ENCODE measurements around the gene CDH13. TPM values are rescaled to one million over a fixed set of nuclear protein-coding genes. Genes with fewer than 3 reads are reported as not detected.

The CDH13 gene
- polyA plus RNA-seq, 2 of the 4 experiments (the other 2 are of a cell fraction), result not detected

DNA sequence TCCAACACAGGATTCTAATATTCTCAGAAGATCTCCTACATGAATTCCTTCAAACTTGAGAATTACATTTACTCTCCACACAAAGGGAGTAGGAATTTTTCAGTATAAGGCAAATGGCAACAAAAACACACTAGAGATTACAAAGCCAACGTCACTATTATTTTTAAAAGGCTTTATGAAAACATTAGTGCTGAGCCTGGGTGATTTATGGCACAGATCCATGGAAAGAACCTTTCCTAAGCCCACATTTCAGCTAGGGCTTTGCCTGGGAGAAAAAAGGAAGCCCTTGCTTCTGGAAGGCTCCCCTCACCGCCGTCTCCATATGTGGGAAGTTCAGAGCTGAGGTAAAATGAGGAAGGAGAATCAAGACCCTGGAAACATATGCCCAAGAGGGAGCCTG is 681.6 kb downstream of the CDH13 start:
- FAIRE-seq (no peak), ATAC-seq (no peak), DNase-seq (ENCODE audit: low read depth in 1 of 2, low spot score in 1 of 2) (no peak)
- POLR2A ChIA-PET, result no interaction called here
- H3K4me3 ChIP-seq, result no peak overlapping the region
- no peak overlapping the region for H3K4me2 ChIP-seq
- WGBS (ENCODE audit: missing lambda C conversion rate), result 0% methylated on average over 3 of the region's 3 CpGs
- H3K27ac ChIP-seq, result no peak overlapping the region
- TF ChIP-seq MAFK (IDR thresholded peaks at IDR 0.05; ENCODE audit: partially characterized antibody), result no peak
- TF ChIP-seq, protein P1, sequence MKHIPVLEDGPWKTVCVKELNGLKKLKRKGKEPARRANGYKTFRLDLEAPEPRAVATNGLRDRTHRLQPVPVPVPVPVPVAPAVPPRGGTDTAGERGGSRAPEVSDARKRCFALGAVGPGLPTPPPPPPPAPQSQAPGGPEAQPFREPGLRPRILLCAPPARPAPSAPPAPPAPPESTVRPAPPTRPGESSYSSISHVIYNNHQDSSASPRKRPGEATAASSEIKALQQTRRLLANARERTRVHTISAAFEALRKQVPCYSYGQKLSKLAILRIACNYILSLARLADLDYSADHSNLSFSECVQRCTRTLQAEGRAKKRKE (CRISPR knock-in tag; IDR thresholded peaks at IDR 0.05; ENCODE audit: low read depth), result no peak
- TF ChIP-seq, protein P2, sequence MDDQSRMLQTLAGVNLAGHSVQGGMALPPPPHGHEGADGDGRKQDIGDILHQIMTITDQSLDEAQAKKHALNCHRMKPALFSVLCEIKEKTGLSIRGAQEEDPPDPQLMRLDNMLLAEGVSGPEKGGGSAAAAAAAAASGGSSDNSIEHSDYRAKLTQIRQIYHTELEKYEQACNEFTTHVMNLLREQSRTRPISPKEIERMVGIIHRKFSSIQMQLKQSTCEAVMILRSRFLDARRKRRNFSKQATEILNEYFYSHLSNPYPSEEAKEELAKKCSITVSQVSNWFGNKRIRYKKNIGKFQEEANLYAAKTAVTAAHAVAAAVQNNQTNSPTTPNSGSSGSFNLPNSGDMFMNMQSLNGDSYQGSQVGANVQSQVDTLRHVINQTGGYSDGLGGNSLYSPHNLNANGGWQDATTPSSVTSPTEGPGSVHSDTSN (IDR thresholded peaks at IDR 0.05), result no peak
- TF ChIP-seq NPAS2 (CRISPR knock-in tag; IDR thresholded peaks at IDR 0.05; ENCODE audit: borderline replicate concordance), result no peak
- no peak for TF ChIP-seq POLR2AphosphoS2 (conservative IDR thresholded peaks at IDR 0.05; ENCODE audit: low read length)
- no peak for TF ChIP-seq RFX5 (IDR thresholded peaks at IDR 0.05)
- TF ChIP-seq MAZ (IDR thresholded peaks at IDR 0.05; ENCODE audit: borderline replicate concordance, low read depth, low read length), result no peak
- TF ChIP-seq, protein P3, sequence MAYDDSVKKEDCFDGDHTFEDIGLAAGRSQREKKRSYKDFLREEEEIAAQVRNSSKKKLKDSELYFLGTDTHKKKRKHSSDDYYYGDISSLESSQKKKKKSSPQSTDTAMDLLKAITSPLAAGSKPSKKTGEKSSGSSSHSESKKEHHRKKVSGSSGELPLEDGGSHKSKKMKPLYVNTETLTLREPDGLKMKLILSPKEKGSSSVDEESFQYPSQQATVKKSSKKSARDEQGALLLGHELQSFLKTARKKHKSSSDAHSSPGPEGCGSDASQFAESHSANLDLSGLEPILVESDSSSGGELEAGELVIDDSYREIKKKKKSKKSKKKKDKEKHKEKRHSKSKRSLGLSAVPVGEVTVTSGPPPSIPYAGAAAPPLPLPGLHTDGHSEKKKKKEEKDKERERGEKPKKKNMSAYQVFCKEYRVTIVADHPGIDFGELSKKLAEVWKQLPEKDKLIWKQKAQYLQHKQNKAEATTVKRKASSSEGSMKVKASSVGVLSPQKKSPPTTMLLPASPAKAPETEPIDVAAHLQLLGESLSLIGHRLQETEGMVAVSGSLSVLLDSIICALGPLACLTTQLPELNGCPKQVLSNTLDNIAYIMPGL (CRISPR knock-in tag; IDR thresholded peaks at IDR 0.05; ENCODE audit: borderline replicate concordance), result no peak
- TF ChIP-seq, protein P4, sequence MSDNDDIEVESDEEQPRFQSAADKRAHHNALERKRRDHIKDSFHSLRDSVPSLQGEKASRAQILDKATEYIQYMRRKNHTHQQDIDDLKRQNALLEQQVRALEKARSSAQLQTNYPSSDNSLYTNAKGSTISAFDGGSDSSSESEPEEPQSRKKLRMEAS (IDR thresholded peaks at IDR 0.05), result no peak
- no peaks in the 10 kb centered on the region for H3K4me1 ChIP-seq
- CTCF ChIA-PET, result interaction anchor here (1.0 kb wide), 1 partner anchor 14 kb away, joined by 3 read pairs; no protein-coding TSS in a partner anchor
- H3K9me3 ChIP-seq, result no peaks in the 10 kb centered on the region

DNA sequence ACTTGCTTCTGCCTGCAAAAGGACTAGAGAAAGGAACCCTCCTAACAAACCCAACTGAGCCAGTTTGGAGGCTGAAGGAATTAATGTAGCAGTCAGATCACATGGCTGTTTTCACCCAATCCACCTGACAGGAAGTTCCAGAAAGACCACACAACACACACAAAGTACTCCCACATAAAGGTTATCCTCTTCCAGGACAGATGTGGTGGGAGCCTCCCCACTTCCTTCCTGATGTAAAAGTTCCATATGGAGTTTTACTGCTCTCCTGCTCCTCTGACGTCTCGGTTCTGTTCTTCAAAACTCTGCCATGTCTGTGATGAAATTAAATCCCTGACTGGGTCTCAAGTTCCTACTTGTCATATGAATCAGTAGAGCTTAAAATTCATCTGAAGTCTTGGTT is 684.0 kb downstream of the CDH13 start:
- Histone ChIP-seq H3K9me3 (no peaks in the 10 kb centered on the region), H3K4me1 (no peaks in the 10 kb centered on the region), H3K27ac (no peak overlapping the region), H3K4me2 (no peak overlapping the region), H3K4me3 (no peak overlapping the region)
- WGBS (ENCODE audit: missing lambda C conversion rate), result 0% methylated on average over 2 of the region's 2 CpGs
- FAIRE-seq, result no peak
- no peak for DNase-seq (ENCODE audit: low read depth in 1 of 2, low spot score in 1 of 2)
- ChIA-PET POLR2A (no interaction called here), CTCF (no interaction called here)
- TF ChIP-seq MAFK (IDR thresholded peaks at IDR 0.05; ENCODE audit: partially characterized antibody) (no peak), NPAS2 (CRISPR knock-in tag; IDR thresholded peaks at IDR 0.05; ENCODE audit: borderline replicate concordance) (no peak), JUNB (IDR thresholded peaks at IDR 0.05) (no peak), NFE2L2 (conservative IDR thresholded peaks at IDR 0.05; ENCODE audit: low read length) (no peak), HOXB5 (CRISPR knock-in tag; IDR thresholded peaks at IDR 0.05) (no peak), FOSB (CRISPR knock-in tag; IDR thresholded peaks at IDR 0.05) (no peak), RNF2 (IDR thresholded peaks at IDR 0.05; ENCODE audit: borderline replicate concordance, low read depth) (no peak), HEYL (CRISPR knock-in tag; IDR thresholded peaks at IDR 0.05) (no peak), CHD4 (IDR thresholded peaks at IDR 0.05; ENCODE audit: borderline replicate concordance) (no peak), GATA3 (IDR thresholded peaks at IDR 0.05; ENCODE audit: borderline replicate concordance) (no peak), POLR2A (IDR thresholded peaks at IDR 0.05; ENCODE audit: low read length) (no peak), FOSL2 (IDR thresholded peaks at IDR 0.05) (no peak), FOSL2 (CRISPR knock-in tag; IDR thresholded peaks at IDR 0.05) (no peak)
- TF ChIP-seq, protein P5, sequence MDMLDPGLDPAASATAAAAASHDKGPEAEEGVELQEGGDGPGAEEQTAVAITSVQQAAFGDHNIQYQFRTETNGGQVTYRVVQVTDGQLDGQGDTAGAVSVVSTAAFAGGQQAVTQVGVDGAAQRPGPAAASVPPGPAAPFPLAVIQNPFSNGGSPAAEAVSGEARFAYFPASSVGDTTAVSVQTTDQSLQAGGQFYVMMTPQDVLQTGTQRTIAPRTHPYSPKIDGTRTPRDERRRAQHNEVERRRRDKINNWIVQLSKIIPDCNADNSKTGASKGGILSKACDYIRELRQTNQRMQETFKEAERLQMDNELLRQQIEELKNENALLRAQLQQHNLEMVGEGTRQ (IDR thresholded peaks at IDR 0.05), result no peak
- no peak for ATAC-seq
